GM23338 (cell line): ENCODE data around the gene FAM241B. TPM values are rescaled to one million over a fixed set of nuclear protein-coding genes. Genes with fewer than 3 reads are reported as not detected.

Experiments used
- ATAC-seq: fragments of 200-7000 bp; cut with Tn5 transposase; 3 replicates; pipeline ENCODE4 v1.9.1; 2020
- DNase-seq: peaks from one replicate; pipeline ENCODE4 v3.0.0-alpha.2; 2015; ENCODE audit warnings: low spot score
- H2AFZ ChIP-seq: fragments of 200-600 bp; sonication (generic); 2 replicates; pipeline ENCODE4 v1.8.0; 2016; ENCODE audit warnings: antibody characterized with exemption, mild to moderate bottlenecking, moderate library complexity
- H3F3A ChIP-seq: fragments of 200-600 bp; sonication (generic); replicated peaks from 2 replicates; pipeline ENCODE4 v1.8.0; 2017; ENCODE audit warnings: antibody characterized with exemption, mixed run types, low read depth
- H3K27ac ChIP-seq: fragments of 200-600 bp; sonication (generic); 2 replicates; pipeline ENCODE4 v1.6.1; 2016; ENCODE audit warnings: low read depth
- H3K27me3 ChIP-seq: fragments of 200-600 bp; sonication (generic); 2 replicates; pipeline ENCODE4 v1.8.0; 2016; ENCODE audit warnings: mild to moderate bottlenecking, mixed run types, moderate library complexity; ENCODE audit not compliant: insufficient read depth
- H3K36me3 ChIP-seq: fragments of 200-600 bp; sonication (generic); 2 replicates; pipeline ENCODE4 v1.8.0; 2016; ENCODE audit warnings: mild to moderate bottlenecking; ENCODE audit not compliant: insufficient read depth
- H3K4me1 ChIP-seq: fragments of 200-600 bp; sonication (generic); 2 replicates; pipeline ENCODE4 v1.8.0; 2016; ENCODE audit warnings: mild to moderate bottlenecking, moderate library complexity; ENCODE audit not compliant: insufficient read depth
- H3K4me2 ChIP-seq: fragments of 200-600 bp; sonication (generic); 2 replicates; pipeline ENCODE4 v1.7.1; 2017; ENCODE audit warnings: mixed run types
- H3K4me3 ChIP-seq: fragments of 200-600 bp; sonication (generic); 2 replicates; pipeline ENCODE4 v1.6.1; 2016; ENCODE audit warnings: mixed run types
- H3K79me2 ChIP-seq: fragments of 200-600 bp; sonication (generic); replicated peaks from 2 replicates; pipeline ENCODE4 v1.8.0; 2017; ENCODE audit warnings: mild to moderate bottlenecking; ENCODE audit not compliant: insufficient read depth
- H3K9me2 ChIP-seq: fragments of 200-600 bp; sonication (generic); 2 replicates; pipeline ENCODE4 v1.8.0; 2017; ENCODE audit not compliant: insufficient read depth
- H4K20me1 ChIP-seq: fragments of 200-600 bp; sonication (generic); replicated peaks from 2 replicates; pipeline ENCODE4 v1.8.0; 2017; ENCODE audit warnings: mild to moderate bottlenecking; ENCODE audit not compliant: insufficient read depth
- H3K27ac Mint-ChIP-seq: 2 replicates; pipeline ENCODE4 v1.8.0; 2020; ENCODE audit warnings: inconsistent platforms, mild to moderate bottlenecking, moderate library complexity, mixed read lengths
- H3K27me3 Mint-ChIP-seq: 3 replicates; pipeline ENCODE4 v1.8.0; 2022; ENCODE audit warnings: low read depth, mild to moderate bottlenecking, moderate library complexity, mixed read lengths, inconsistent platforms; ENCODE audit not compliant: insufficient read depth, poor library complexity
- H3K36me3 Mint-ChIP-seq: 3 replicates; pipeline ENCODE4 v1.8.0; 2021; ENCODE audit warnings: low read depth, mild to moderate bottlenecking, inconsistent platforms, moderate library complexity, mixed read lengths
- H3K4me1 Mint-ChIP-seq: 3 replicates; pipeline ENCODE4 v1.8.0; 2020; ENCODE audit warnings: mild to moderate bottlenecking, inconsistent platforms, mixed read lengths
- H3K4me3 Mint-ChIP-seq: 3 replicates; pipeline ENCODE4 v1.8.0; 2021; ENCODE audit warnings: moderate library complexity, mild to moderate bottlenecking, inconsistent platforms, mixed read lengths
- H3K9me3 Mint-ChIP-seq: 3 replicates; pipeline ENCODE4 v1.8.0; 2020; ENCODE audit warnings: moderate library complexity, mild to moderate bottlenecking, inconsistent platforms, mixed read lengths
- CREB1 ChIP-seq: fragments of 250-450 bp; sonication (Bioruptor Pico); IDR thresholded peaks from 2 replicates; pipeline ENCODE4 v1.5.0; 2020; ENCODE audit warnings: low read depth, mild to moderate bottlenecking, moderate library complexity
- EZH2 ChIP-seq: fragments of 200-600 bp; sonication (generic); IDR thresholded peaks from one replicate; pipeline ENCODE4 v1.8.0; 2017; ENCODE audit warnings: antibody characterized with exemption, mild to moderate bottlenecking, low read depth; ENCODE audit not compliant: unreplicated experiment
- EZH2phosphoT487 ChIP-seq: fragments of 200-600 bp; sonication (generic); IDR thresholded peaks from one replicate; pipeline ENCODE4 v1.8.1; 2018; ENCODE audit warnings: antibody characterized with exemption; ENCODE audit not compliant: unreplicated experiment
- JUNB ChIP-seq: IDR thresholded peaks from one replicate; pipeline ENCODE4 v1.6.1; 2016; ENCODE audit warnings: antibody characterized with exemption; ENCODE audit not compliant: unreplicated experiment
- NANOG ChIP-seq: IDR thresholded peaks from 2 replicates; pipeline ENCODE4 v1.6.1; 2016; ENCODE audit warnings: antibody characterized with exemption, borderline replicate concordance
- POLR2AphosphoS5 ChIP-seq: IDR thresholded peaks from 2 replicates; pipeline ENCODE4 v1.6.1; 2016; ENCODE audit warnings: antibody characterized with exemption, low read depth
- STAT1 ChIP-seq: IDR thresholded peaks from one replicate; pipeline ENCODE4 v1.6.1; 2016; ENCODE audit warnings: antibody characterized with exemption; ENCODE audit not compliant: unreplicated experiment
- ZNF114 ChIP-seq: fragments of 250-450 bp; sonication (Bioruptor Pico); IDR thresholded peaks from 2 replicates; pipeline ENCODE4 v1.5.0; 2020; ENCODE audit warnings: mild to moderate bottlenecking, moderate library complexity
- ZNF331 ChIP-seq: fragments of 250-450 bp; sonication (Bioruptor Pico); IDR thresholded peaks from 2 replicates; pipeline ENCODE4 v1.5.0; 2020; ENCODE audit warnings: low read depth, mild to moderate bottlenecking, moderate library complexity
- ZNF462 ChIP-seq: fragments of 250-450 bp; sonication (Bioruptor Pico); IDR thresholded peaks from 2 replicates; pipeline ENCODE4 v1.5.0; 2020; ENCODE audit warnings: mild to moderate bottlenecking, moderate library complexity
- polyA plus RNA-seq: library from polyadenylated mRNA; unstranded; fragments of >200 nt; fragmentation: Nextera tagmentation; extraction: Ambion mirVana; gene quantifications from 2 replicates; pipeline ENCODE4 v1.2.1, GENCODE V29; 2016
- total RNA-seq: library from RNA; depleted of rRNA; stranded (reverse); fragments of >200 nt; shearing (Covaris generic); gene quantifications from 2 replicates; pipeline ENCODE4 v1.2.3, GENCODE V29; 2014
- TF ChIP-seq, protein P1 (sequence below), 2 experiments: fragments of 200-600 bp in 1 of 2; sonication (generic) in 1 of 2; conservative IDR thresholded peaks; 2 replicates each; pipeline versions ENCODE4 v1.5.1 to v1.6.1; 2016 to 2017; ENCODE audit warnings: antibody characterized with exemption in 2 of 2, low read depth in 2 of 2, mild to moderate bottlenecking in 2 of 2, moderate library complexity in 1 of 2
- TF ChIP-seq, protein P2 (sequence below): IDR thresholded peaks from 2 replicates; pipeline ENCODE4 v1.6.1; 2016; ENCODE audit warnings: antibody characterized with exemption
- TF ChIP-seq, protein P3 (sequence below): IDR thresholded peaks from one replicate; pipeline ENCODE4 v1.6.1; 2018; ENCODE audit warnings: antibody characterized with exemption; ENCODE audit not compliant: unreplicated experiment

Gene FAM241B
- total and polyA plus RNA-seq, 2 experiments from 2014 or later = 6.7 to 28.3 TPM

DNA sequence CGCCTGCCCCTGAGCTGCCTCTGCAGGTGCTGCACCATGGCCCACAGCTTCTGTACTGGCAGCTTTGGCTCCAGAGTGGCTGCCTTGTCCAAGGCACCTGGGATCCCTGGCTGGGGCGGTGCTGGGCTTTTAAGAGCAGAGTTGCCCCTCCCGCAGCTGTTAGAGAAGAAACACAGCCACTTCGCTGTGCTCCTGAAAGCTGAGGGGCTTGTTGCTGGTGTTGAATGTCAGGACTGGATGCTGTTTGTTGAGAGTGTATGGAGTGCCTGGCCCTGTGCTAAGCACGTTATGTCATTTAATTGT, 6.2 kb downstream of the FAM241B start:
- H3K4me3 Mint-ChIP-seq = no peak overlapping the region
- Histone ChIP-seq H3K79me2 (no peaks in the 10 kb centered on the region), H3K27me3 (0 out of 2 replicates have a peak, but pooled peaks cover 1% of the 10 kb centered on the region), H3F3A (no peaks in the 10 kb centered on the region), H2AFZ (no peak overlapping the region), H3K27ac (no peak overlapping the region), H3K9me2 (no peaks in the 10 kb centered on the region), H3K36me3 (no peaks in the 10 kb centered on the region), H3K4me1 (peaks cover 4% of the 10 kb centered on the region; the same call in 1 of the 2 replicates), H4K20me1 (no peaks in the 10 kb centered on the region), H3K4me2 (no peak overlapping the region), H3K4me3 (no peak overlapping the region)
- peaks cover 18% of the 10 kb centered on the region for H3K36me3 Mint-ChIP-seq
- H3K27me3 Mint-ChIP-seq = peaks cover 4% of the 10 kb centered on the region
- DNase-seq (no peak), ATAC-seq (no peak)
- no peak for TF ChIP-seq NANOG
- TF ChIP-seq ZNF114 (CRISPR knock-in tag) = no peak
- TF ChIP-seq ZNF462 (CRISPR knock-in tag) = no peak
- TF ChIP-seq ZNF331 (CRISPR knock-in tag) = no peak
- TF ChIP-seq, protein P1, sequence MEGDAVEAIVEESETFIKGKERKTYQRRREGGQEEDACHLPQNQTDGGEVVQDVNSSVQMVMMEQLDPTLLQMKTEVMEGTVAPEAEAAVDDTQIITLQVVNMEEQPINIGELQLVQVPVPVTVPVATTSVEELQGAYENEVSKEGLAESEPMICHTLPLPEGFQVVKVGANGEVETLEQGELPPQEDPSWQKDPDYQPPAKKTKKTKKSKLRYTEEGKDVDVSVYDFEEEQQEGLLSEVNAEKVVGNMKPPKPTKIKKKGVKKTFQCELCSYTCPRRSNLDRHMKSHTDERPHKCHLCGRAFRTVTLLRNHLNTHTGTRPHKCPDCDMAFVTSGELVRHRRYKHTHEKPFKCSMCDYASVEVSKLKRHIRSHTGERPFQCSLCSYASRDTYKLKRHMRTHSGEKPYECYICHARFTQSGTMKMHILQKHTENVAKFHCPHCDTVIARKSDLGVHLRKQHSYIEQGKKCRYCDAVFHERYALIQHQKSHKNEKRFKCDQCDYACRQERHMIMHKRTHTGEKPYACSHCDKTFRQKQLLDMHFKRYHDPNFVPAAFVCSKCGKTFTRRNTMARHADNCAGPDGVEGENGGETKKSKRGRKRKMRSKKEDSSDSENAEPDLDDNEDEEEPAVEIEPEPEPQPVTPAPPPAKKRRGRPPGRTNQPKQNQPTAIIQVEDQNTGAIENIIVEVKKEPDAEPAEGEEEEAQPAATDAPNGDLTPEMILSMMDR (conservative IDR thresholded peaks at IDR 0.05; ENCODE audit: low read depth in 2 of 2) = no peak
- TF ChIP-seq POLR2AphosphoS5 = no peak
- TF ChIP-seq CREB1 (CRISPR knock-in tag) = no peak
- TF ChIP-seq EZH2phosphoT487 = no peak
- no peak for TF ChIP-seq JUNB
- TF ChIP-seq, protein P2, sequence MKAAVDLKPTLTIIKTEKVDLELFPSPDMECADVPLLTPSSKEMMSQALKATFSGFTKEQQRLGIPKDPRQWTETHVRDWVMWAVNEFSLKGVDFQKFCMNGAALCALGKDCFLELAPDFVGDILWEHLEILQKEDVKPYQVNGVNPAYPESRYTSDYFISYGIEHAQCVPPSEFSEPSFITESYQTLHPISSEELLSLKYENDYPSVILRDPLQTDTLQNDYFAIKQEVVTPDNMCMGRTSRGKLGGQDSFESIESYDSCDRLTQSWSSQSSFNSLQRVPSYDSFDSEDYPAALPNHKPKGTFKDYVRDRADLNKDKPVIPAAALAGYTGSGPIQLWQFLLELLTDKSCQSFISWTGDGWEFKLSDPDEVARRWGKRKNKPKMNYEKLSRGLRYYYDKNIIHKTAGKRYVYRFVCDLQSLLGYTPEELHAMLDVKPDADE = no peak
- TF ChIP-seq EZH2 = no peak
- TF ChIP-seq, protein P3, sequence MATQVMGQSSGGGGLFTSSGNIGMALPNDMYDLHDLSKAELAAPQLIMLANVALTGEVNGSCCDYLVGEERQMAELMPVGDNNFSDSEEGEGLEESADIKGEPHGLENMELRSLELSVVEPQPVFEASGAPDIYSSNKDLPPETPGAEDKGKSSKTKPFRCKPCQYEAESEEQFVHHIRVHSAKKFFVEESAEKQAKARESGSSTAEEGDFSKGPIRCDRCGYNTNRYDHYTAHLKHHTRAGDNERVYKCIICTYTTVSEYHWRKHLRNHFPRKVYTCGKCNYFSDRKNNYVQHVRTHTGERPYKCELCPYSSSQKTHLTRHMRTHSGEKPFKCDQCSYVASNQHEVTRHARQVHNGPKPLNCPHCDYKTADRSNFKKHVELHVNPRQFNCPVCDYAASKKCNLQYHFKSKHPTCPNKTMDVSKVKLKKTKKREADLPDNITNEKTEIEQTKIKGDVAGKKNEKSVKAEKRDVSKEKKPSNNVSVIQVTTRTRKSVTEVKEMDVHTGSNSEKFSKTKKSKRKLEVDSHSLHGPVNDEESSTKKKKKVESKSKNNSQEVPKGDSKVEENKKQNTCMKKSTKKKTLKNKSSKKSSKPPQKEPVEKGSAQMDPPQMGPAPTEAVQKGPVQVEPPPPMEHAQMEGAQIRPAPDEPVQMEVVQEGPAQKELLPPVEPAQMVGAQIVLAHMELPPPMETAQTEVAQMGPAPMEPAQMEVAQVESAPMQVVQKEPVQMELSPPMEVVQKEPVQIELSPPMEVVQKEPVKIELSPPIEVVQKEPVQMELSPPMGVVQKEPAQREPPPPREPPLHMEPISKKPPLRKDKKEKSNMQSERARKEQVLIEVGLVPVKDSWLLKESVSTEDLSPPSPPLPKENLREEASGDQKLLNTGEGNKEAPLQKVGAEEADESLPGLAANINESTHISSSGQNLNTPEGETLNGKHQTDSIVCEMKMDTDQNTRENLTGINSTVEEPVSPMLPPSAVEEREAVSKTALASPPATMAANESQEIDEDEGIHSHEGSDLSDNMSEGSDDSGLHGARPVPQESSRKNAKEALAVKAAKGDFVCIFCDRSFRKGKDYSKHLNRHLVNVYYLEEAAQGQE = no peak
- TF ChIP-seq STAT1 = no peak
- H3K9me3 Mint-ChIP-seq = no peaks in the 10 kb centered on the region; the same call in 2 of the 3 replicates
- peaks cover 16% of the 10 kb centered on the region for H3K4me1 Mint-ChIP-seq
- H3K27ac Mint-ChIP-seq = no peak overlapping the region
